ENCODE results near the gene POLK. TPM values are rescaled to one million over a fixed set of nuclear protein-coding genes. Genes with fewer than 3 reads are reported as not detected.
"Not testable (repeated sequence)": the region's sequence is repeated elsewhere in the genome, so short reads cannot be mapped to it uniquely, and the experiment has no call there.

POLK gene
- polyA plus RNA-seq, 1 of the 3 experiments (the other 2 are of a cell fraction): 5.5 TPM

GRCh38 chr5:75558221-75558620, 46.5 kb downstream of the POLK start:
- no peak for DNase-seq
- POLR2A ChIA-PET: no interaction called here
- CTCF ChIA-PET: interaction anchor here (0.6 kb wide), 1 partner anchor 213 kb away, joined by 3 read pairs; no protein-coding TSS in a partner anchor

GRCh38 chr5:75558981-75559632, 47.4 kb downstream of the POLK start:
- POLR2A ChIA-PET: interaction anchor here (0.6 kb wide), 1 partner anchor 293 kb away, joined by 4 read pairs; no protein-coding TSS in a partner anchor
- no peak for DNase-seq

More at GRCh38 chr5:75558221-75558620, 46.5 kb downstream of the POLK start:
- no peaks in the 10 kb centered on the region for H3K27me3 ChIP-seq (ENCODE audit: insufficient read depth)
- no peaks in the 10 kb centered on the region for H3K4me1 ChIP-seq (ENCODE audit: control insufficient read depth in 1 of 2, insufficient read depth in 2 of 2, low read depth in 1 of 2, low read length in 1 of 2)
- H3K9me2 ChIP-seq: no peaks in the 10 kb centered on the region
- peaks cover 11 to 44% of the 10 kb centered on the region in 2 experiments for H3K36me3 ChIP-seq (replicated peaks in 1 of 2; ENCODE audit: control insufficient read depth in 1 of 2, insufficient read depth in 2 of 2, low read length in 1 of 2)
- peaks cover 3% of the 10 kb centered on the region for H3F3A ChIP-seq (replicated peaks; ENCODE audit: insufficient read depth)
- H3K9ac ChIP-seq: no peak overlapping the region
- H3K4me3 ChIP-seq (ENCODE audit: low read depth in 2 of 2, low read length in 1 of 2): no peak overlapping the region
- no peak for TF ChIP-seq RXRA (IDR thresholded peaks at IDR 0.05; ENCODE audit: borderline replicate concordance, low read depth)
- no peak for TF ChIP-seq POLR2AphosphoS5 (IDR thresholded peaks at IDR 0.05; ENCODE audit: low read depth, low read length)
- TF ChIP-seq, protein P1, sequence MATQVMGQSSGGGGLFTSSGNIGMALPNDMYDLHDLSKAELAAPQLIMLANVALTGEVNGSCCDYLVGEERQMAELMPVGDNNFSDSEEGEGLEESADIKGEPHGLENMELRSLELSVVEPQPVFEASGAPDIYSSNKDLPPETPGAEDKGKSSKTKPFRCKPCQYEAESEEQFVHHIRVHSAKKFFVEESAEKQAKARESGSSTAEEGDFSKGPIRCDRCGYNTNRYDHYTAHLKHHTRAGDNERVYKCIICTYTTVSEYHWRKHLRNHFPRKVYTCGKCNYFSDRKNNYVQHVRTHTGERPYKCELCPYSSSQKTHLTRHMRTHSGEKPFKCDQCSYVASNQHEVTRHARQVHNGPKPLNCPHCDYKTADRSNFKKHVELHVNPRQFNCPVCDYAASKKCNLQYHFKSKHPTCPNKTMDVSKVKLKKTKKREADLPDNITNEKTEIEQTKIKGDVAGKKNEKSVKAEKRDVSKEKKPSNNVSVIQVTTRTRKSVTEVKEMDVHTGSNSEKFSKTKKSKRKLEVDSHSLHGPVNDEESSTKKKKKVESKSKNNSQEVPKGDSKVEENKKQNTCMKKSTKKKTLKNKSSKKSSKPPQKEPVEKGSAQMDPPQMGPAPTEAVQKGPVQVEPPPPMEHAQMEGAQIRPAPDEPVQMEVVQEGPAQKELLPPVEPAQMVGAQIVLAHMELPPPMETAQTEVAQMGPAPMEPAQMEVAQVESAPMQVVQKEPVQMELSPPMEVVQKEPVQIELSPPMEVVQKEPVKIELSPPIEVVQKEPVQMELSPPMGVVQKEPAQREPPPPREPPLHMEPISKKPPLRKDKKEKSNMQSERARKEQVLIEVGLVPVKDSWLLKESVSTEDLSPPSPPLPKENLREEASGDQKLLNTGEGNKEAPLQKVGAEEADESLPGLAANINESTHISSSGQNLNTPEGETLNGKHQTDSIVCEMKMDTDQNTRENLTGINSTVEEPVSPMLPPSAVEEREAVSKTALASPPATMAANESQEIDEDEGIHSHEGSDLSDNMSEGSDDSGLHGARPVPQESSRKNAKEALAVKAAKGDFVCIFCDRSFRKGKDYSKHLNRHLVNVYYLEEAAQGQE (IDR thresholded peaks at IDR 0.05; ENCODE audit: low read depth, low read length): no peak
- TF ChIP-seq ELF1 (IDR thresholded peaks at IDR 0.05): no peak
- TF ChIP-seq NRF1 (IDR thresholded peaks at IDR 0.05; ENCODE audit: low read depth, low read length): no peak
- TF ChIP-seq, protein P2, sequence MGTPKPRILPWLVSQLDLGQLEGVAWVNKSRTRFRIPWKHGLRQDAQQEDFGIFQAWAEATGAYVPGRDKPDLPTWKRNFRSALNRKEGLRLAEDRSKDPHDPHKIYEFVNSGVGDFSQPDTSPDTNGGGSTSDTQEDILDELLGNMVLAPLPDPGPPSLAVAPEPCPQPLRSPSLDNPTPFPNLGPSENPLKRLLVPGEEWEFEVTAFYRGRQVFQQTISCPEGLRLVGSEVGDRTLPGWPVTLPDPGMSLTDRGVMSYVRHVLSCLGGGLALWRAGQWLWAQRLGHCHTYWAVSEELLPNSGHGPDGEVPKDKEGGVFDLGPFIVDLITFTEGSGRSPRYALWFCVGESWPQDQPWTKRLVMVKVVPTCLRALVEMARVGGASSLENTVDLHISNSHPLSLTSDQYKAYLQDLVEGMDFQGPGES (IDR thresholded peaks at IDR 0.05; ENCODE audit: low read depth, low read length): no peak
- TF ChIP-seq SIN3A (IDR thresholded peaks at IDR 0.05; ENCODE audit: borderline replicate concordance, low read depth, low read length): no peak
- no peak for TF ChIP-seq FOXM1 (IDR thresholded peaks at IDR 0.05; ENCODE audit: low read depth)
- no peak for TF ChIP-seq FOSL2 (IDR thresholded peaks at IDR 0.05; ENCODE audit: borderline replicate concordance, low read depth)
- no peak for TF ChIP-seq FOXJ3 (CRISPR knock-in tag; IDR thresholded peaks at IDR 0.05)
- TF ChIP-seq CHD2 (IDR thresholded peaks at IDR 0.05; ENCODE audit: low read length, partially characterized antibody): no peak
- no peak for TF ChIP-seq TEAD4 (IDR thresholded peaks at IDR 0.05; ENCODE audit: borderline replicate concordance, insufficient read depth)
- TF ChIP-seq EP300 (IDR thresholded peaks at IDR 0.05; ENCODE audit: borderline replicate concordance in 1 of 2, low read depth in 1 of 2, low read length in 1 of 2): no peak
- no peak for TF ChIP-seq MEF2A (IDR thresholded peaks at IDR 0.05; ENCODE audit: borderline replicate concordance, low read depth)
- 93% methylated on average over 1 of the region's 1 CpG for WGBS (ENCODE audit: low lambda C conversion rate)
- no peak overlapping the region for H3K4me2 ChIP-seq
- no peak overlapping the region for H2AFZ ChIP-seq (ENCODE audit: low read depth)
- H3K27ac ChIP-seq (ENCODE audit: low read depth in 2 of 2, low read length in 1 of 2): no peak overlapping the region
- H3K9me3 ChIP-seq: no peaks in the 10 kb centered on the region
- H4K20me1 ChIP-seq (ENCODE audit: insufficient read depth): no peaks in the 10 kb centered on the region
- H3K79me2 ChIP-seq (ENCODE audit: insufficient read depth): peaks cover 44% of the 10 kb centered on the region

GRCh38 chr5:75560655-75561054, 49.0 kb downstream of the POLK start:
- H3F3A ChIP-seq (replicated peaks; ENCODE audit: insufficient read depth); H2AFZ ChIP-seq (ENCODE audit: low read depth); POLR2A ChIA-PET; H3K27me3 ChIP-seq (ENCODE audit: insufficient read depth); DNase-seq; H3K9ac ChIP-seq; H3K9me2 ChIP-seq; H3K27ac ChIP-seq (ENCODE audit: low read depth in 2 of 2, low read length in 1 of 2); H3K4me2 ChIP-seq; H3K9me3 ChIP-seq; H3K4me1 ChIP-seq (ENCODE audit: control insufficient read depth in 1 of 2, insufficient read depth in 2 of 2, low read depth in 1 of 2, low read length in 1 of 2); H4K20me1 ChIP-seq (ENCODE audit: insufficient read depth); CTCF ChIA-PET; H3K4me3 ChIP-seq (ENCODE audit: low read depth in 2 of 2, low read length in 1 of 2): not testable (repeated sequence)
- Histone ChIP-seq H3K79me2 (ENCODE audit: insufficient read depth) (peaks cover 66% of the 10 kb centered on the region), H3K36me3 (replicated peaks in 1 of 2; ENCODE audit: control insufficient read depth in 1 of 2, insufficient read depth in 2 of 2, low read length in 1 of 2) (peaks cover 3 to 31% of the 10 kb centered on the region in 2 experiments)
- WGBS (ENCODE audit: low lambda C conversion rate): 93% methylated on average over 1 of the region's 1 CpG

More at GRCh38 chr5:75558981-75559632, 47.4 kb downstream of the POLK start:
- no peaks in the 10 kb centered on the region for H4K20me1 ChIP-seq (ENCODE audit: insufficient read depth)
- H3K9me3 ChIP-seq: no peaks in the 10 kb centered on the region
- no peak overlapping the region for H3K9ac ChIP-seq
- no peak for TF ChIP-seq CHD2 (IDR thresholded peaks at IDR 0.05; ENCODE audit: low read length, partially characterized antibody)
- no peak overlapping the region for H2AFZ ChIP-seq (ENCODE audit: low read depth)
- peaks cover 3 to 39% of the 10 kb centered on the region in 2 experiments for H3K36me3 ChIP-seq (replicated peaks in 1 of 2; ENCODE audit: control insufficient read depth in 1 of 2, insufficient read depth in 2 of 2, low read length in 1 of 2)
- peaks cover 53% of the 10 kb centered on the region for H3K79me2 ChIP-seq (ENCODE audit: insufficient read depth)
- no peak overlapping the region for H3K4me2 ChIP-seq
- WGBS (ENCODE audit: low lambda C conversion rate): 80% methylated on average over 4 of the region's 4 CpGs
- H3F3A ChIP-seq (replicated peaks; ENCODE audit: insufficient read depth): no peaks in the 10 kb centered on the region
- no peaks in the 10 kb centered on the region for H3K27me3 ChIP-seq (ENCODE audit: insufficient read depth)
- no peaks in the 10 kb centered on the region for H3K4me1 ChIP-seq (ENCODE audit: control insufficient read depth in 1 of 2, insufficient read depth in 2 of 2, low read depth in 1 of 2, low read length in 1 of 2)
- no peaks in the 10 kb centered on the region for H3K9me2 ChIP-seq
- no peak overlapping the region for H3K4me3 ChIP-seq (ENCODE audit: low read depth in 2 of 2, low read length in 1 of 2)
- no peak overlapping the region for H3K27ac ChIP-seq (ENCODE audit: low read depth in 2 of 2, low read length in 1 of 2)
- CTCF ChIA-PET: no interaction called here
